Measurements from ENCODE around the gene VSIG10. TPM values are rescaled to one million over a fixed set of nuclear protein-coding genes. Genes with fewer than 3 reads are reported as not detected.

Gene VSIG10
- 10.8 and 14.8 TPM in 2 replicates for total RNA-seq

DNA sequence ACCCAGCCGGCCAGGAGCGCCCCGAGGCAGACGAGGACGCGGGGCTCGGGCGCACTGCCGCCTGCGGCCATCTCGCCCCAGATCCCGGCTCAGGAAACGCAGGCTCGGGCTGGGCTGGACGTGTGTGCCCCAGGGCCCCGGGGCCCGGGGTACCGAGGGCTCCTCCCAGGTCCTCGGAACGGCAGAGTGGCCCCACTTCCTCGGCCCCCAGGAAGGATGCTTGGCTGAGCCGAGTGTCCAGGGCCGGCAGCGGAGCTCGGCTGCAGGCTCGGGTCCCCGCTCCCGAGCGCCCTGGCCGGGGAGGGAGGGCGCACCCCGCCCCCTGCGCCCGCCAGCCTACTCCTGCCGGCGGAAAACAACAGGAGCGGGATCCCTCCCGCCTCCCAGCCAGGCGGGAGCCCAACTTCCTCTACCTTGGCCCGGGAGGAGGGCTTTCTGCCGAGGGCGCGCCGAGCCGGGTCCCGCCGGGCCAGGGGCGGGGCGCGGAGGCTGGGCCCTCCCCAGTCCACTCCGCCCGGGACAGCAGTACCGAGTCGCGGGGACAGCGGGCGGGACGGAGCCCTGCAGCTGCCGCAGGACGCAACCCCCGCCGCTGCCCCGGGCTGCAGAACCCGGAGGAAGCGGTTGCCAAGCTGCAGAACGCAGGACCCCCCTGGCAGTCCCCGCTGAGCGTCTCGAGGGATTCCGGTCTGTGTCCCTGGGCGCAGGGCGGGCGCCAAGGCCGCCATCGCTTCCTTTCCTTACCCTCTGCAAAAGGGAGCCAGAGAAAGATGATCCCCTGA, at the start of gene VSIG10:
Gene VSIG10, minus strand, starts transcription at position 411 of the 782 bp plus-strand sequence. Its CDS starts 340 bp downstream, at position 71.

DNA sequence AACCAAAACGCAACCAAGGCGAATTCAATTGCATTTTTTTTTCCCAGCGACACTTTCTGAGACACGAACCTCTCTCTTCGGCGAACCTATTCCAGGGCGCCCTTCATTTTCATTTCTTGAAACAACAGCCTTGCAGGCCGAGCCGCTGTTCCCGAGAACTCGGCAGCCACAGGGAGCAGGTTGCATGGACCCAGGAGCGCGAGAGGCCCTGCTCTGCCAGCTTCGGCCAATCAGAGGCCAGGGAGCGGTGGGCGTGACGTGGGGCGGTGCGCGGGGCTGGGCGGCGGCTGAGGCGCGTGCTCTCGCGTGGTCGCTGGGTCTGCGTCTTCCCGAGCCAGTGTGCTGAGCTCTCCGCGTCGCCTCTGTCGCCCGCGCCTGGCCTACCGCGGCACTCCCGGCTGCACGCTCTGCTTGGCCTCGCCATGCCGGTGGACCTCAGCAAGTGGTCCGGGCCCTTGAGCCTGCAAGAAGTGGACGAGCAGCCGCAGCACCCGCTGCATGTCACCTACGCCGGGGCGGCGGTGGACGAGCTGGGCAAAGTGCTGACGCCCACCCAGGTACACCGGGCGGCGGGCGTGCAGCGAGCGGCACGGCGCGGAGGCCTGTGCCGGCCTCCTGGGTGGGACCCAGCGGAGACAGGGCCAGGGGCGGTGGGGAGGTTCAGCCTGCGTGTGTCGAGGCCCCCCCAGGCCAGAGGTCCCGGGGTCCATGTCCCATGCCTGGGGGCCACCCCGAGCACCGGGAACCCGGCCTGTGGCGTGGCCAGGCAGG, 32.2 kb upstream of the VSIG10 start, which contains the start of gene PEBP1:
Gene PEBP1, plus strand, starts transcription at position 337 of the 771 bp plus-strand sequence. Its CDS starts 86 bp downstream, at position 423.

GRCh38 chr12:118061011-118061872, 42.6 kb downstream of the VSIG10 start, which contains the start of gene WSB2:
Gene WSB2 (minus strand): TSS chr12:118061179. CDS start chr12:118061048, 131 bp downstream.

DNA sequence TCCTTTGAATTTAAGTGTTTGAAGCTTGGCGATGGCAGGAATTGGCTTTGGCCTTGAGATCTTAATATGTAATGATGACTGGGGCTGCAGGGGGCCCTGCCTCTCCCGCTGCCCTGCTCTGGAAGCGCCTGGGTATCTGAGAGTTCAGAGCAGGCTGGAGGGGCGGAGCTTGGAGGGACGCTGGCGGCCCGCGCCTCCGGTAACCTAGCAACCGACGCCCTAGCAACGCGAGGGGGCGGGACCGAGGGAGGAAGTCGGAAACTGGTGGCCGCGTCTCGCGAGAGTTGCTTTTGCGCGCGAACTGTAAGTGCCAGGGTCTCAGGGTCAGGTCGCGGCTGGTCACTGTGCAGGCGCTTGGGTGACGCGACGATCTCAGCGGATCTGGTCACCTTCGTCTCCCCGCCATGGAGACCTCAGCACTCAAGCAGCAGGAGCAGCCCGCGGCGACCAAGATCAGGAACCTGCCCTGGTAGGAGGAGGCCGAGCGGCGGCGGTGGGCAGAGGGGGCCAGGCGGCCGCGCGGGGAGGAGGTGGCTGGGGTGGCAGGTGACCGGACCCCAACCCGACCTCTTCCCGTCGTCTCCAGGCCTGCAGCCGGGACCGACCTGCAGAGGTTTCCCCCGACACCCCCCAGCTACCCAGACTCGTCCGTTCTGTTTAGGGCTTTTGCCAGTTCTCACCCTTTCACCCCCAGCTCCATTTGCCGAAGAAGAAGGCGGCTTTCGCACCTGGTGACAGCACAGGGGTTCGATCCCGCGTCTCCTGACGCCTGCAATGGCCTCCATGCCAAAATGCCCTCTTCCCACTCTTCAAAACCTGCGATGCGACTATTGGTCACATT, 87.2 kb downstream of the VSIG10 start, which contains the start of gene RFC5:
Gene RFC5, plus strand, starts transcription at position 280 of the 841 bp plus-strand sequence. Its CDS starts 125 bp downstream, at position 405.

Other genes with a start within 250 kb of the VSIG10 start
- under 0.01 TPM in 2 replicates for gene KSR2, start 135.0 kb downstream of the VSIG10 start, total RNA-seq
- gene RFC5, start 87.3 kb downstream of the VSIG10 start, total RNA-seq: 6.0 and 12.2 TPM in 2 replicates
- 193 and 237 TPM in 2 replicates for gene WSB2, start 42.8 kb downstream of the VSIG10 start, total RNA-seq
- gene PEBP1, start 32.1 kb upstream of the VSIG10 start, total RNA-seq: 182 and 290 TPM in 2 replicates